Mammary epithelial cell (primary cell): ENCODE data around the gene ANKRD29.

Source experiments
- EZH2 ChIP-seq: IDR thresholded peaks from 2 replicates; pipeline ENCODE4 v1.6.1; 2012; ENCODE audit warnings: low read length, inconsistent platforms, borderline replicate concordance
- TF ChIP-seq, protein P1 (sequence below), 2 donors: IDR thresholded peaks in 1 of 2; conservative IDR thresholded peaks in 1 of 2; 2 replicates each; pipeline ENCODE4 v1.5.1; 2011 to 2012; ENCODE audit warnings: inconsistent platforms in 2 of 2, low read length in 2 of 2, mild to moderate bottlenecking in 2 of 2, control low read depth in 1 of 2, low read depth in 1 of 2; ENCODE audit not compliant: insufficient read depth in 1 of 2; ENCODE audit errors: extremely low read depth in 1 of 2

DNA sequence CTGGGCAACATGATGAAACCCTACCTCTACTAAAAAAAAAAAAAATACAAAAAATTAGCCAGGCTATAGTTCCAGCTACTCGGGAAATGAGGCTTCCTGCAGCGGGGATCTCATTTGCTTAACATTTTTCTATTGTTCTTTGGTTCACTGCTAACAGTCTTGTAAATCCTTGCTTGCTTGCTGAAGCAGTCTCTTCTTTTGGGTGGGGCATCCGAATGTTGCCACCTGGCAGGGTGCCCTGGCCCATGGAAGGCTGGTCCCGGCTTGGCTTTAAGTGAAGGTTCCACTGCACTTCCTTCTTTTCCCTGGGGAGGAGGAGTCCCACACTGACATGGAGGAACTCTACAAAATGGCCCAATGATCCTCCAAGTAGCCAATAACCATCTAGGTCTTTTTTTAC, 6.0 kb upstream of the ANKRD29 start:
- TF ChIP-seq EZH2: no peak
- TF ChIP-seq, protein P1, sequence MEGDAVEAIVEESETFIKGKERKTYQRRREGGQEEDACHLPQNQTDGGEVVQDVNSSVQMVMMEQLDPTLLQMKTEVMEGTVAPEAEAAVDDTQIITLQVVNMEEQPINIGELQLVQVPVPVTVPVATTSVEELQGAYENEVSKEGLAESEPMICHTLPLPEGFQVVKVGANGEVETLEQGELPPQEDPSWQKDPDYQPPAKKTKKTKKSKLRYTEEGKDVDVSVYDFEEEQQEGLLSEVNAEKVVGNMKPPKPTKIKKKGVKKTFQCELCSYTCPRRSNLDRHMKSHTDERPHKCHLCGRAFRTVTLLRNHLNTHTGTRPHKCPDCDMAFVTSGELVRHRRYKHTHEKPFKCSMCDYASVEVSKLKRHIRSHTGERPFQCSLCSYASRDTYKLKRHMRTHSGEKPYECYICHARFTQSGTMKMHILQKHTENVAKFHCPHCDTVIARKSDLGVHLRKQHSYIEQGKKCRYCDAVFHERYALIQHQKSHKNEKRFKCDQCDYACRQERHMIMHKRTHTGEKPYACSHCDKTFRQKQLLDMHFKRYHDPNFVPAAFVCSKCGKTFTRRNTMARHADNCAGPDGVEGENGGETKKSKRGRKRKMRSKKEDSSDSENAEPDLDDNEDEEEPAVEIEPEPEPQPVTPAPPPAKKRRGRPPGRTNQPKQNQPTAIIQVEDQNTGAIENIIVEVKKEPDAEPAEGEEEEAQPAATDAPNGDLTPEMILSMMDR (conservative IDR thresholded peaks at IDR 0.05 in 1 of 2, IDR thresholded peaks at IDR 0.05 in 1 of 2; ENCODE audit: extremely low read depth in 1 of 2, insufficient read depth in 1 of 2, low read depth in 1 of 2, low read length in 2 of 2): no peak
